Measurements from ENCODE around the gene RCAN1. TPM values are rescaled to one million over a fixed set of nuclear protein-coding genes. Genes with fewer than 3 reads are reported as not detected.

RCAN1 gene
- total RNA-seq, 3 donors from 2014 or later, result 13.2 to 17.3 (median 17.3) TPM

DNA sequence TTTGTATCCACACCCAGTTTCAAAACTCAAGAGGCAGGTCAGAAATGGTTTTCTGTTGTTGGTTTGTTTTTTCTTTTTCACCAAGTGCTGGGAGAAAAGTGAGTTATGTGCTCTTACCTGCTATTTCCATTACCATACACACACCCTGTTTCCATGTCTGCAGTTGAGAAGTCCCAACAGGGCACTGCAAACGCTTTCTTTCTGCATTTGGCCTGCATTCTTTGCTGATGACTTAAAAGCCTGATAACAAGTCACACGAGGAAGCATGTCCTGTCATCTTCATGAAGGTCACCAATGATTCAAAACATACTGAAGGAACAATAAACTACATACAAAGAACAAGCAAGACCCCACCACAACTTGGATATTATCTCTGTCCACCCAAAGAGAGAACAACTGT lies 78.1 kb downstream of the RCAN1 start:
- peaks cover 2% of the 10 kb centered on the region for H3K4me1 Mint-ChIP-seq (ENCODE audit: low read depth)
- H3K9me3 Mint-ChIP-seq, result no peaks in the 10 kb centered on the region
- no peaks in the 10 kb centered on the region for H3K36me3 Mint-ChIP-seq (ENCODE audit: insufficient read depth)
- no peak for DNase-seq
- H3K27me3 Mint-ChIP-seq (ENCODE audit: low read depth), result no peaks in the 10 kb centered on the region
- no peak for ATAC-seq
- H3K4me3 Mint-ChIP-seq, result no peak overlapping the region

- DNase-seq (no peak), ATAC-seq (no peak)
- no peaks in the 10 kb centered on the region for H3K27me3 Mint-ChIP-seq (ENCODE audit: low read depth)
- H3K36me3 Mint-ChIP-seq (ENCODE audit: insufficient read depth), result no peaks in the 10 kb centered on the region
- H3K4me1 Mint-ChIP-seq (ENCODE audit: low read depth), result peaks cover 2% of the 10 kb centered on the region
- no peaks in the 10 kb centered on the region for H3K9me3 Mint-ChIP-seq
- no peak overlapping the region for H3K4me3 Mint-ChIP-seq
Measured at GRCh38 chr21:34536311-34536710, 78.6 kb downstream of the RCAN1 start.

DNA sequence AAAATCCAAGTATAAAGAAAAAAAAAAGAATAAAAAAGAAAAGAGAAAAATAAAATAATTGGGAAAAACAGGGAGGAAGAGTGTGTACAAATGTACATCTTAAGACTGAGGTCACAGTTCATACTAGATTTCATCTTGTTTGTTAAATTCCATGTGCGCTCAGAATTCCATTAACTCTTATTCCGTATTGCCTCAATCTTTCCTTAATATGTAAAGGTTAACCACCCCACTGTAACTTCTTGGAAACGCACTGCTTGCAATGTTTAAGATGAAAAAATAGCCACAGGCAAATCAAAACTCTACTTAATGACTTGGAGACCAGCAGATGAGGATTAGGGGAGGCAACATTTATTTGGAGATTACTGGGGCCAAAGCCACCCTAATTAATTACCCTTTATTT lies 79.0 kb downstream of the RCAN1 start:
- ATAC-seq (no peak), DNase-seq (no peak)
- peaks cover 2% of the 10 kb centered on the region for H3K4me1 Mint-ChIP-seq (ENCODE audit: low read depth)
- peaks cover 2% of the 10 kb centered on the region for H3K9me3 Mint-ChIP-seq
- H3K4me3 Mint-ChIP-seq, result no peak overlapping the region
- no peaks in the 10 kb centered on the region for H3K36me3 Mint-ChIP-seq (ENCODE audit: insufficient read depth)
- no peaks in the 10 kb centered on the region for H3K27me3 Mint-ChIP-seq (ENCODE audit: low read depth)

- peaks cover 4% of the 10 kb centered on the region for H3K4me1 Mint-ChIP-seq (ENCODE audit: low read depth)
- no peaks in the 10 kb centered on the region for H3K27me3 Mint-ChIP-seq (ENCODE audit: low read depth)
- DNase-seq (no peak), ATAC-seq (no peak)
- no peaks in the 10 kb centered on the region for H3K36me3 Mint-ChIP-seq (ENCODE audit: insufficient read depth)
- no peak overlapping the region for H3K4me3 Mint-ChIP-seq
- peaks cover 3% of the 10 kb centered on the region for H3K9me3 Mint-ChIP-seq
Measured at GRCh38 chr21:34534522-34534921, 80.4 kb downstream of the RCAN1 start.

GRCh38 chr21:34533938-34534337 lies 81.0 kb downstream of the RCAN1 start:
- peaks cover 4% of the 10 kb centered on the region for H3K4me1 Mint-ChIP-seq (ENCODE audit: low read depth)
- no peak for DNase-seq
- no peaks in the 10 kb centered on the region for H3K36me3 Mint-ChIP-seq (ENCODE audit: insufficient read depth)
- H3K27me3 Mint-ChIP-seq (ENCODE audit: low read depth), result no peaks in the 10 kb centered on the region
- no peak for ATAC-seq
- H3K9me3 Mint-ChIP-seq, result peaks cover 3% of the 10 kb centered on the region
- H3K4me3 Mint-ChIP-seq, result no peak overlapping the region

- Mint-ChIP-seq H3K36me3 (ENCODE audit: insufficient read depth) (peaks cover 2% of the 10 kb centered on the region), H3K27me3 (ENCODE audit: low read depth) (no peaks in the 10 kb centered on the region), H3K4me3 (no peak overlapping the region), H3K9me3 (peaks cover 3% of the 10 kb centered on the region), H3K4me1 (ENCODE audit: low read depth) (peaks cover 21% of the 10 kb centered on the region)
- DNase-seq, result no peak
- ATAC-seq, result no peak
Measured at GRCh38 chr21:34531399-34531798, 83.5 kb downstream of the RCAN1 start.

DNA sequence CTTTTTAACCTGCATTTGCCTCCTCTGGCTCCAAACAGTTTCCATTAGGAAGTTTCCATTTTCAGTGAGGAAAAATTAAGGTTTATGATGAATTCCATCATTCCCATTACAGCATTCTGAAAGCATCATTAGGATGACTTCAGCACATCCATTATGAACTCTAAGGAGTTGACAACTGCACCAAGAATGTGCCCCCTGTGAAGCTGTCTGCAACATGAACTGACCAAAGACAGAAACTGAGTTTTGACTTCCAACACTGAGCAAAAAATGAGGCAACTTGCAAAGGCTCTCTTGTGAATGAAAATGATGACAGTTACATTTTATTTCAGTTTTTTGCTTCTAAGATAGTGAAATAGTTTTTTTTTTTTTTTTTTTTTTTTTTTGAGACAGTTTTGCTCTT lies 84.7 kb downstream of the RCAN1 start:
- Mint-ChIP-seq H3K4me3 (no peak overlapping the region), H3K36me3 (ENCODE audit: insufficient read depth) (peaks cover 2% of the 10 kb centered on the region), H3K9me3 (peaks cover 3% of the 10 kb centered on the region), H3K4me1 (ENCODE audit: low read depth) (peaks cover 27% of the 10 kb centered on the region), H3K27me3 (ENCODE audit: low read depth) (no peaks in the 10 kb centered on the region)
- DNase-seq, result no peak
- ATAC-seq, result no peak

- no peak overlapping the region for H3K4me3 Mint-ChIP-seq
- peaks cover 3% of the 10 kb centered on the region for H3K9me3 Mint-ChIP-seq
- DNase-seq (no peak), ATAC-seq (no peak)
- H3K36me3 Mint-ChIP-seq (ENCODE audit: insufficient read depth), result peaks cover 2% of the 10 kb centered on the region
- peaks cover 31% of the 10 kb centered on the region for H3K4me1 Mint-ChIP-seq (ENCODE audit: low read depth)
- H3K27me3 Mint-ChIP-seq (ENCODE audit: low read depth), result no peaks in the 10 kb centered on the region
Measured at GRCh38 chr21:34528131-34528561, 86.8 kb downstream of the RCAN1 start.

DNA sequence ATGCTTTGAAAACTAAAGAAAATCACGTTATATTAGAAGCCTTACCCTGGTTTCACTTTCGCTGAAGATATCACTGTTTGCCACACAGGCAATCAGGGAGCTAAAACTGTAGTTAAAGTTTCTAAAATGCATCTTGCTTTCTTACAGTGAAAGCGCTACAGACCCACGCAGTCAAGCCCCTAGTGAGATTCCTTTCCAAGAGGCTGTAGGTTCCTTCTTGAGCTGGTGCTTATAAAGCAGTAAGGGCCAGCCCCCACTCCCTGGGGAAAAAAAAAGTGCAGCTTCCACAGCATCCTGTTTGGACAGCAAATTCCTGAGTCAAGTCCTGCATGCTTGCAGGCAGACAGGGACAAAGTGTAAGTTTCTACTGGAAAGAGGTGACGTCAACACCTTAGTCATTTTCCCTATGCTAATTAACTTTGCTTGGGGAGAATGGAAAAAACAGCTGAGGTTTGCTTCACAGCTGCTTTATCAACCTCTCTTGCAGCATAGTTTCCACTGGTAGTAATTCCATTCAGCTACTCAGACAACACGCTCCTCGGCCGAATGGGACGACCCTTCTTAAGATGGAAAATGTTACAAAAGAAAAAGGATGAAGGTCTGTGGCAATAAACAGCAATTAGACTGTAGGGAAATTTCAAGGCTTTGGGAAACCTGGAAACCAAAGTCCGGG lies 88.2 kb downstream of the RCAN1 start:
- peak; percentile 84 to 90 for ATAC-seq
- Mint-ChIP-seq H3K36me3 (ENCODE audit: insufficient read depth) (peaks cover 6% of the 10 kb centered on the region), H3K4me3 (peak overlapping the region; percentile 70), H3K27me3 (ENCODE audit: low read depth) (no peaks in the 10 kb centered on the region), H3K4me1 (ENCODE audit: low read depth) (peaks cover 31% of the 10 kb centered on the region), H3K9me3 (peaks cover 3% of the 10 kb centered on the region)
- peak; percentile 15 for DNase-seq

- H3K36me3 Mint-ChIP-seq (ENCODE audit: insufficient read depth), result peaks cover 9% of the 10 kb centered on the region
- DNase-seq (no peak), ATAC-seq (no peak)
- no peaks in the 10 kb centered on the region for H3K27me3 Mint-ChIP-seq (ENCODE audit: low read depth)
- peak overlapping the region; percentile 70 for H3K4me3 Mint-ChIP-seq
- peaks cover 3% of the 10 kb centered on the region for H3K9me3 Mint-ChIP-seq
- H3K4me1 Mint-ChIP-seq (ENCODE audit: low read depth), result peaks cover 31% of the 10 kb centered on the region
Measured at GRCh38 chr21:34526241-34526617, 88.7 kb downstream of the RCAN1 start.

DNA sequence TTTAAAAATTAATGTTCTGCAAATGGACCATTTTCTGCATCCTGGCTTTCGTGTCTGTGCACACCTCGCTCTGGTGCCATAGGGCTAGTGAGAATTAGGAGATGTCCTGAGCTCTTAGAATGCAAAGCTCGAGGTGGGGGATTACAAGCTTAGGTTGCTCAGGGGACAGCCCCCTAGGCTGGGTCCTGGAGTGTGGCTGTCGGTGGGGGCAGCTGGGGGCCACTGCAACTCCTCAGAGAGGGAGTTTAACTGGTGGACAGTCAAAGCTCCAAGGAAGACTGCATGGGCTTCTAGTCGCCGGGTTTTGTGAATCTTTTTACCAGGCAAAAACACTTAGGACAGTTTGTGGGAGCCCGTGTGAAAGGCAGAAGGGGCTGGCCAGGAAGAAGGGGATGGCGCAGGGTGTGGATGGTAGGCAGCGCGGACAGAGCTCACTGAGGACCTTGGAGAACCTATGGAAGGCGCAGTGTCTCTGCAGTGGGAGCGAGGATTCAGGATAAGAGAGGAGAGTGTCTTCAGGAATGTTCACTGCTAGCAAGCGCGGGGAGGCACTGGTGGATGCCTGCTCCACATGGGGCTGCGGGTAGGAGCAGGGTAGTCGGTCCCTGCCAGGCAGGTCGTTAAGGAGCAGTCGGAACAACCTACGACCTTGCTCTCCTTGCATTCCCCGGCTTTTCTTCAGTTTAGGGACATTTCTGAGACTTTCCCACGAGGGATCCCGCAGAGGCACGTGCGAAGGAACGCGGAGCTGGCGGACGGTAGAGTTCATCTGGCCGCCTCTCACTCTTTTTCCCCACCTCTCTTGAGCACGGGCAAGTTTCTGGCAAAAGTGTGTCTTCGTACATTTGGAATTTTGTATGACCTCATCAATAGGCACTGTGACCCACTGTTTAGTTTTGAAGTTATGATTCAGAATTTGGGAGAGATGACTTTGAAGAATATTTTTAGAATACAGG lies 90.0 kb downstream of the RCAN1 start:
- Mint-ChIP-seq H3K9me3 (no peaks in the 10 kb centered on the region), H3K4me3 (peak overlapping the region; percentile 3), H3K4me1 (ENCODE audit: low read depth) (peaks cover 30% of the 10 kb centered on the region), H3K27me3 (ENCODE audit: low read depth) (no peaks in the 10 kb centered on the region), H3K36me3 (ENCODE audit: insufficient read depth) (peaks cover 9% of the 10 kb centered on the region)
- ATAC-seq (no peak), DNase-seq (no peak)

GRCh38 chr21:34523019-34523555 lies 91.8 kb downstream of the RCAN1 start:
- Mint-ChIP-seq H3K4me3 (no peak overlapping the region), H3K9me3 (no peaks in the 10 kb centered on the region), H3K4me1 (ENCODE audit: low read depth) (peaks cover 28% of the 10 kb centered on the region), H3K36me3 (ENCODE audit: insufficient read depth) (peaks cover 14% of the 10 kb centered on the region), H3K27me3 (ENCODE audit: low read depth) (no peaks in the 10 kb centered on the region)
- ATAC-seq (no peak), DNase-seq (no peak)

DNA sequence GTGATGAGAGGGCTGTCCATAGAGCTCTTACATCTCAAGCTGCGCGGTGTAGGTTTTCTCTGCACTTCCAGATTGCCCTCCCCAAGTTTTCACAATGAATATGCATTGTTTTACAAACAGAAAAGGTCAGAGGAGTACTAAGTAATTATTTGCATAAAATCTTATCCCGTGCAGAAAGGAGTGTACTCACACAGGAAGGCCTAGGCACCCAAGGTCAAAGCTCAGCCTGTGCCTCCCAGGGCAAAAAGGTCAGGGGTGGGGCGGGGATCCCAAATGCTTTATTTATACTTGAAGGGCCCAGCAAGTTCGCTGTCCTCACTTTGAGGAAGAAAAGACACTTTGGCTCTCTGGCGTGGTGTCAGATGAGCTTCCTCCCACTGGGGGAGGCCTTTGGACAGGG lies 92.6 kb downstream of the RCAN1 start:
- peaks cover 29% of the 10 kb centered on the region for H3K4me1 Mint-ChIP-seq (ENCODE audit: low read depth)
- no peaks in the 10 kb centered on the region for H3K9me3 Mint-ChIP-seq
- DNase-seq (no peak), ATAC-seq (no peak)
- no peak overlapping the region for H3K4me3 Mint-ChIP-seq
- peaks cover 20% of the 10 kb centered on the region for H3K36me3 Mint-ChIP-seq (ENCODE audit: insufficient read depth)
- H3K27me3 Mint-ChIP-seq (ENCODE audit: low read depth), result no peaks in the 10 kb centered on the region

DNA sequence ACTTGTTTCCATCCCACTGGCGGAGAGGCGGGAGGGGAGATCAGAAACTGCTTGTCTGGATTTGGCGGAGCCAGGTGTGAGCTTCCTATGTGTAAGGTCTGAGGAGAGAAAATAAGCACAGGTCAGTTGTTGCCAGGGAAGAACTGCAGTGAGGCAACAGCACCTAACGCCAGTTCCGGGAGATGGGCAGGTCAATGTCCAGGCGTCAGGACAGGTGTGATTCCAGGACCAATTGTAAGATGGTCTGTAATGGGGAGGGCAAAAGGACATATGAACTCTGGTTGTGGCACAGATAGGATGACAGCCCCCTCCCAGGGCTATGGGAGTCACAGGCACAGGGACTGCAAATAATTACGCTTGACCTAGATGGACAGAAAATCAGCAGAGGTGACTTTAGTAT lies 93.4 kb downstream of the RCAN1 start:
- Mint-ChIP-seq H3K4me1 (ENCODE audit: low read depth) (peaks cover 25% of the 10 kb centered on the region), H3K9me3 (no peaks in the 10 kb centered on the region), H3K36me3 (ENCODE audit: insufficient read depth) (peaks cover 24% of the 10 kb centered on the region), H3K4me3 (no peak overlapping the region), H3K27me3 (ENCODE audit: low read depth) (no peaks in the 10 kb centered on the region)
- ATAC-seq (no peak), DNase-seq (no peak)
